HG03558 (cell line): ENCODE results near the gene SPATA31D1.

ENCODE experiments used
- ATAC-seq: cut with Tn5 transposase; IDR thresholded peaks from one replicate; pipeline ENCODE4 v1.9.1; 2021; ENCODE audit warnings: moderate number of reproducible peaks; ENCODE audit not compliant: unreplicated experiment; ENCODE audit errors: extremely low read depth

SPATA31D1 gene

DNA sequence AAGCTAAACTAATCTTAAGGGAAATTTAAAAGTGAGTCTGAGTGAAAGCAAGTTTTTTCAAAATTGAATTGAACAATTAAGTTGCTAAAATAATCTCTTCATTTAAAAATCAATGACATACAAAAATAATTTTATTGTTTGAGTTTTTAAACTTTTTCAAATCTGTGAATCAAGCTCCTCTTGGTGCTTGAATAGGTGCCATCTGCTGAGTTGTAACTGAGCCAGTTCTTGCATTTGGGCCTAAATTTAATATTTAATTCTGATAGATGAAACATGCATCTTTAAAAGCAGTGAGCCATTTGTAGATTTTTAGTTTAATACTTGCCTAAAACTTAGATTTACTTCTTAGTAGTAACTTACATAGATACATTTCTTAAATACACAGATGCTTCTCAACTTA is 31.8 kb downstream of the SPATA31D1 start:
- ATAC-seq: no peak

GRCh38 chr9:82021198-82021597 is 32.6 kb downstream of the SPATA31D1 start:
- ATAC-seq: no peak

- ATAC-seq: no peak
These were observed 33.5 kb downstream of the SPATA31D1 start for GRCh38 chr9:82022121-82022520.

GRCh38 chr9:82024908-82025307 is 36.3 kb downstream of the SPATA31D1 start:
- ATAC-seq: no peak

GRCh38 chr9:82031538-82032280 is 43.1 kb downstream of the SPATA31D1 start:
- no peak for ATAC-seq

GRCh38 chr9:82034956-82035731 is 46.6 kb downstream of the SPATA31D1 start:
- no peak for ATAC-seq

GRCh38 chr9:82036086-82036485 is 47.5 kb downstream of the SPATA31D1 start:
- no peak for ATAC-seq

DNA sequence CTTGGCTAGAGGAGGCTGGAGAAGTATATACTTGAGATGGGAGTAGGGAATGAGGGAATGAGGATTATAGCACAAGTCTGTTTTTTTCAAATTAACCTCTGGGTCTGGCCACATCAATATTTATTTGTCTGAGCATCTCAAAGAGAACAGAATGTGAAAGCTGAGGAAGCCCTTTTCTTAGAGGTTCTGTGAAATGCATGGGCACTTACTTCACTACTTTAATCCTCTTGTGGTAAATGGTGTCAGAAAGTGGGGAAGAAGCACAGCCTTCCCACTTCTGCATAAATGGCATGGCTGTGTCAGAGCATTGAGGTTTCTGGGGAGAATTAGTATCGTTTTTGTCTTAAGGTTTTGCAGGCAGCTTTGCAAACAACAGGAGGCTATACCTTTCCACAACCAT is 48.6 kb downstream of the SPATA31D1 start:
- ATAC-seq: no peak

DNA sequence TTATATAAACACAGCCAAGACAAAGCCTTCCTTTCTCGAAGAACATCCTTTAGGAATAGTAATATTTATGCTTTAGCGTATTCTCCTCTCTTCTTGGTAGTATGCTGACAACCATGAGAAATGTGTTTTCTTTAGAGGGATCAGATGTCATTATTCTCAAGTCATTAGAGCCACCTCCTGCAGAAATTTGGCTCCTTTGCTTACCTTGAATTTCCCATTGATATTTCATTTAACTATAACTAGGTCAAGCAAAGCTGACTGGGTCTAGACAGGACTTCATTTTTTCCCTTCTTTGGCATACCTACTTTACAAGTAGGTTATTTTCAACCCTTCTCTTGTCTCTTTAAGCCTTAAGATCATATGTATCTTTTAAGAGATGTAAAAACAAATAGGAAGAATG is 50.3 kb downstream of the SPATA31D1 start:
- no peak for ATAC-seq
